ENCODE results near the gene PLPP1.
"Not testable (repeated sequence)": the region's sequence is repeated elsewhere in the genome, so short reads cannot be mapped to it uniquely, and the experiment has no call there.

PLPP1 gene

DNA sequence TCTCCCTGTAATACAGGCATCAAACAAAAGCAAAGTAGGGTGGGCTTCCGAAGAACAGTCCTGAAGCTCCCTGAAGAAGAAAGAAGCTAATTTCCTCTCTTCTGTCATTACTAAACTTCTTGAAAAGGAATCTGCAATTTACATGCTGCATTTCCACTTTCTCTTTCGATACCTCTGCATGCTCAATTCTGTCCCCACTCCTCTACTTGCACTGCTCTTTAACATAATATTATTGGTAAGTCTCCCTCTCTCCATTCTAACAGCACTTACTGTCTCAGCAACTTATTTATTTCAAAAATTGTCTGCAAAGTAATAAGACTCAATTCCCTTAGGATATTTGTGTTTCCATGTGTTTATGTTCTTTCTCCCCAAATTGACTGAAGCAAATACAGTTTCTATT is 3.9 kb upstream of the PLPP1 start:
- TF ChIP-seq, protein P1, sequence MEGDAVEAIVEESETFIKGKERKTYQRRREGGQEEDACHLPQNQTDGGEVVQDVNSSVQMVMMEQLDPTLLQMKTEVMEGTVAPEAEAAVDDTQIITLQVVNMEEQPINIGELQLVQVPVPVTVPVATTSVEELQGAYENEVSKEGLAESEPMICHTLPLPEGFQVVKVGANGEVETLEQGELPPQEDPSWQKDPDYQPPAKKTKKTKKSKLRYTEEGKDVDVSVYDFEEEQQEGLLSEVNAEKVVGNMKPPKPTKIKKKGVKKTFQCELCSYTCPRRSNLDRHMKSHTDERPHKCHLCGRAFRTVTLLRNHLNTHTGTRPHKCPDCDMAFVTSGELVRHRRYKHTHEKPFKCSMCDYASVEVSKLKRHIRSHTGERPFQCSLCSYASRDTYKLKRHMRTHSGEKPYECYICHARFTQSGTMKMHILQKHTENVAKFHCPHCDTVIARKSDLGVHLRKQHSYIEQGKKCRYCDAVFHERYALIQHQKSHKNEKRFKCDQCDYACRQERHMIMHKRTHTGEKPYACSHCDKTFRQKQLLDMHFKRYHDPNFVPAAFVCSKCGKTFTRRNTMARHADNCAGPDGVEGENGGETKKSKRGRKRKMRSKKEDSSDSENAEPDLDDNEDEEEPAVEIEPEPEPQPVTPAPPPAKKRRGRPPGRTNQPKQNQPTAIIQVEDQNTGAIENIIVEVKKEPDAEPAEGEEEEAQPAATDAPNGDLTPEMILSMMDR (conservative IDR thresholded peaks at IDR 0.05; ENCODE audit: low read depth, low read length), result no peak
- H3K4me3 ChIP-seq (ENCODE audit: low read depth, low read length), result no peak overlapping the region

DNA sequence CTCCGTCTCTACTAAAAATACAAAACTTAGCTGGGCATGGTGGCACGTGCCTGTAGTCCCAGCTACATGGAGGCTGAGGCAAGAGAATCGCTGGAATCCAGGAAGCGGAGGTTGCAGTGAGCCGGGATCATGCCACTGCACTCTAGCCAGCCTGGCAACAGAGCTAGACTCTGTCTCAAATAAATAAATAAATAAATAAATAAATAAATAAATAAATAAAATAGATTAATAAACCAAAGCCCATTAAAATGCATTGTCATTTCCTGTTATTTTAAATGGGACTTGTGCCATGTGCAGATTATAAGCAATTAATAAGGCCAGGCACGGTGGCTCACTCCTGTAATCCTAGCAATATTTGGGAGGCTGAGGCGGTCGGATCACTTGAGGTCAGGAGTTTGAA is 2.6 kb upstream of the PLPP1 start:
- DNase-seq (ENCODE audit: low read depth); H3K4me3 ChIP-seq (ENCODE audit: low read depth, low read length): not testable (repeated sequence)

More for the DNA sequence above, 3.9 kb upstream of the PLPP1 start:
- DNase-seq (ENCODE audit: low read depth), result peak; percentile 27

DNA sequence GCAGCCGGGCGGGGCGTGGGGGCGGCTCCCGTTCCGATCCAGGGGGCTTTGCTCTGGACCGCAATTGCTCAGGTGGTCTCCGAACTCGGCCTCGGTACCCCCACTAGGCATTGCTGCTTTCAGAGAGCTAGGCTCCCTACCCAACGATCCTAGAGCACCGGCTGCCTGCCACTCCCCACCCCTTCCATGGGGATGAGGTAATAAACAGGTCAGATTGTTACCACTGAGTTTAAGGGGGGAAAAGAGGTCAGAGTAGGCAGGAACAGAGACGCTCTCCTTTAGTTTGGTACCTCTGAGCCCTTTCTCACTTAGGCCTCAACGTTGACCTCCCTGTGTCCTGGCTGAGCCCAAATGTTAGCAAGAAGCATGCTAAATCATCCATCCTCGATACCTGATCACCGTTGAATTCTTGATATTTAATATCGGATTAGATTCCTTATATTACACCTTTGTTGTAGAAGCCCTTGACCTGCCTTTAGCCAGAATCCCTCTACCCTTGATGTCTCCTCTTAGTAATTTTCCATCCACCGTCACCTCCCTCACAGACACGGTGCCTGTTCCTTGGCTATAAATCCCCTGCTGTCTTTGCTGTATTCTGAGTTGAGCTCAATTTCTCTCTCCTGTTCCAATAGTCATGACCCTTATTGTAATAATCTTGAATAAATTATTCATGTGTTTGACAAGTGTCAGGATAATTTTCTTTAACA is 588 bp upstream of the PLPP1 start:
- DNase-seq (ENCODE audit: low read depth), result no peak
- TF ChIP-seq, protein P1 (conservative IDR thresholded peaks at IDR 0.05; ENCODE audit: low read depth, low read length), result no peak
- peak overlapping the region; percentile 95 for H3K4me3 ChIP-seq (ENCODE audit: low read depth, low read length)

DNA sequence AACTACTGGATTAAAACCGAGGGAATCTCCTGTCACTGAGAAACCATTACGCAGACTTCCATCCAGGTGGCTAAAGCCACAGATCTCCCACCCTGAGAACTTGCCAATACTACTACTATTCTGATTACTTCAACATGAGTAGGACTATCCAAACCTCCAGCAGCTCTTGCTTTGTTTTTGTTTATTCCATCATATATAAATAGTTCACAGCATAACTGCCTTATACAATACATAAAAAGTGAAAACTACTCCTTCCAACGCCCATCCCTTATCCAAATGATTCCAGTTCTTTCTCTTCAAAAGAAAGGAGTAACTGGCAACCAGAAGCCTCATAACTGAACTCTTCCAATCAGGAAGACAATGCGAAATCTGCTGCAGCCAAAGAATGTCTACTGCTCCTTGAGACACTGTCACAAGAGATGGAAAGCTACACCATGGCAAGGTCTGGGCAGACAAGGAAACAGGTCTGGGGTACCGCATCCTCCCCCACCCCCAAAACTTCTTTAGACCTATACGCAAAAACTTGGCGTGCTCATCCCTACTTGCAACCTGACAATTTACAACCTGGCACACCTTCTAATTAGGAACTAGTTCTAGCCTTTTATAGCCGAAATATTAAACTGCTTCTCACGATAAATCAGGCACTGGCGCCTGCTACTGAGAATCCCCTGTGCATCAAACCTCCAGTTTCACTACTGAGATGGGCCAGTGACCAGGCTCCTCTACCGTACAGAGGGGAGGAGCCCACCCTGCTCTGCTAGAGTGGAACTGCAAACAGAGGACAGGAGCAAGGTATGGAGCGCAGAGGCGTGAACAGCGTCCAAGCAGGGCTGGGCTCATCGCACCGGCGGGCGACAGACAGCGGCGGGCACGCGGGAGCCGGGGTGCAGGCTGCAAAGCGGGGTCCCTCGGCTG is 986 bp downstream of the PLPP1 start:
- TF ChIP-seq, protein P1 (conservative IDR thresholded peaks at IDR 0.05; ENCODE audit: low read depth, low read length), result no peak
- DNase-seq (ENCODE audit: low read depth), result peak; percentile 66
- peak overlapping the region; percentile 95 for H3K4me3 ChIP-seq (ENCODE audit: low read depth, low read length)

DNA sequence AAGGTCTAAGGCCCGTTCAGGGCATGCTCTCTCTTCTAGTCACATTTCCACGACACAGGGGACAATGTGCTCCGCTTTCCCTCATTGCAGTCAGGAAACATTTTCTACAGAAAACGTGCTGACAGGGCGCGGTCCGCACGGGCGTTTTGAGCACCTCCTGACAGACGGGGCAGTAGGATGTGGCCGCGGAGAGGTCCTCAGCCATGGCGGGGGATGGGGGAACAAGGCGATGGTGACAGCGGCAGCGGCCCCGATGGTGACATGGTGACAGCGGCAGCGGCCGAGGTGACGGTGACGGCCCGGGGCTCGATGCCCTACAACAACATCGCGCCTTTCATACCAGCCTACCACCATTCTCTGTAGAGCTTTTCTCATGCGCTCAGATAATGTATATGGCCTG is 4.1 kb downstream of the PLPP1 start:
- TF ChIP-seq, protein P1 (conservative IDR thresholded peaks at IDR 0.05; ENCODE audit: low read depth, low read length), result no peak
- no peak overlapping the region for H3K4me3 ChIP-seq (ENCODE audit: low read depth, low read length)
- no peak for DNase-seq (ENCODE audit: low read depth)

DNA sequence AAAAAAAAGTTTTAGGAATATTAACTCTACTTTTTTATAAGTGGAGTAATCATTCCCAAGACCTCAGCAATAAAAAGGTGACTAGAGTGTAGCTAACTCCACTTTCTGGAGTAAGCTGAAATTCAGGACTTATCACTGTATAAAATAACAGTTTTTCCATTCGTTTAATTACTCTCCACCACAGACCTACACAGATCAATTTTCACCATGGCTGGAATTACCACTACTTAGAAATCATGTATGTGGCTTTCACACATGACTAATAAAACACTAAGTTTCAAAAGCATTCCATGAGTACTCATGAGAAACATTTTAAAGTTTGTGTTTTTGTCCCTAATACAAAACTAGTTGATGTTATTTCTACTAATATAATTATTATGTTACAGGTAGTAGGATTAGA is 9.9 kb downstream of the PLPP1 start:
- H3K4me3 ChIP-seq (ENCODE audit: low read depth, low read length), result no peak overlapping the region
- no peak for DNase-seq (ENCODE audit: low read depth)
- TF ChIP-seq, protein P1 (conservative IDR thresholded peaks at IDR 0.05; ENCODE audit: low read depth, low read length), result no peak

DNA sequence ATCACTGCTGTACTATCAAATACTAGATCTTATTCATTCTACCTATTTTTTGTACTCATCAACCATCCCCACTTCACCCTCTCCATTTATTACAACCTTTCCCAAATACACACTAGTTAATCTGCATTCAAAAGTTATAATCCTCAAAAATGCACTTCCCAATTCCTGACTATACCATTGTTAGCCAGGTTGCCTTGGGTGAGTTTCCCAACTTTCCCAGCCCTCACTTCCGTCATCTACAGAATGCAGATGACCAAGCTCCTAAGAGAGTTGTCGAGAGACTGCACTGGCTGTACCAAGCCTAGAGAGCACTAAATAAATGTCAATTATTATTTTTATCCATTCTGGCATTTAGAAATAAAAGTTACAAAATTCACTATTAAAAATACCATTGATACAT is 11.5 kb downstream of the PLPP1 start:
- no peak for DNase-seq (ENCODE audit: low read depth)
- TF ChIP-seq, protein P1 (conservative IDR thresholded peaks at IDR 0.05; ENCODE audit: low read depth, low read length), result no peak

More for the DNA sequence above, 11.5 kb downstream of the PLPP1 start:
- H3K4me3 ChIP-seq (ENCODE audit: low read depth, low read length), result no peak overlapping the region
